ENCODE results near the gene CCL18.

DNA sequence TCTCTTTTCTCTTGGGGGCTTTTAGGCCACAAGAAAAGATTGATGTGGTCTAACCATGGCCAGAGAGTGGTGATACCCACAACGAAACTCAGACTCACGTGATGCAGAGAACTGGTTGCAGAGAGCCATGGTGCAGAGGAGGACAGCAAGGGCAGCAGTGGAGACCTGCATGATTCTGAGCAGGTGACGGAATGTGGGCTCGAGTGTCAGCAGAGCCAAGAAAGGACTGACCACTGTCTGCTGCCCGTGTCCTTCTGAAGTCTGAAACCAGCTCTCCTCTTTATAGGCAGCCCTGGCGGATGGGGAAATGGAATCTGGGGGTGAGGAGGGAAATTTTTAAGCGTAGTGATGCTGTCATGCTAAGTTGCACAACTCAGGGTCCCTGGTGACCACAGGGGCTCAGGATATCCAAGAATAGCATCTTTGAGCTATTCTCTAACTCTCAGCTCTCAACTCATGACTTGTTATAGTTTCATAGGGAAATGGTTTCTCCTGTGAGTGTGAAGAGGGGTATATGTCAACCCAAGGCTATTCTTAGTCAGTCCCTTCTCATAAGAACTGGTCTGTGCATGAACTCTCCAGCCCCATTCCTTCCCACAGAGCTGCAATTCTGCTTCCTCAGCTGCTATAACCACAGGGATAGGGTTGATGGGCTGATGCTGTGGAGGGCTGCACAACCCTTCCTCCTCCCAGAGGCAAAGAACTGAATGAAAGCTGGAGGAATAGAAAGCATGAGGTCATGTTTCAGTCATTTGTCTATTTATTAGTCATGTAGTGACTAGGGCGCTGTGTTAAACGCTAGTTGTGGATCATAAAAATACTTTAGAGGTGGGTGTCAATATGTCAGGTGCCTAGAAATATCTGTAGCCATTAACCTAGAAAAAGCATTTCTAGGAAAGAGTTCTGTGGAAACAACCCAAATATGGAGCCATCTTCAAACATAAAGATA, 26.1 kb downstream of the CCL18 start, which contains the start of gene CCL3:
- peak; percentile 98 for TF ChIP-seq POLR2AphosphoS5 (IDR thresholded peaks at IDR 0.05; ENCODE audit: low read depth, low read length)
- TF ChIP-seq POLR2A (IDR thresholded peaks at IDR 0.05; ENCODE audit: low read depth, low read length), result peak; percentile 98
- 0 out of 2 replicates have a peak, but pooled peaks have one; percentile 49 for TF ChIP-seq TAF1 (IDR thresholded peaks at IDR 0.05; ENCODE audit: borderline replicate concordance, low read depth, low read length)

Data from GM12892 (cell line).